Measurements from ENCODE around the gene TBC1D7. TPM values are rescaled to one million over a fixed set of nuclear protein-coding genes. Genes with fewer than 3 reads are reported as not detected.

Gene TBC1D7
- total RNA-seq, 1 donor = 23.7 TPM

GRCh38 chr6:13296536-13296997 is 31.8 kb downstream of the TBC1D7 start:
- no peak for DNase-seq (ENCODE audit: low read depth)
- no peak overlapping the region for H3K4me3 ChIP-seq (ENCODE audit: low read depth, low read length)
- TF ChIP-seq CTCF (IDR thresholded peaks at IDR 0.05; ENCODE audit: insufficient read depth, low read depth, low read length) = no peak

GRCh38 chr6:13295576-13295975 is 32.8 kb downstream of the TBC1D7 start:
- H3K4me3 ChIP-seq (ENCODE audit: low read depth, low read length) = no peak overlapping the region
- no peak for TF ChIP-seq CTCF (IDR thresholded peaks at IDR 0.05; ENCODE audit: insufficient read depth, low read depth, low read length)
- DNase-seq (ENCODE audit: low read depth) = no peak

GRCh38 chr6:13294499-13295069 is 33.8 kb downstream of the TBC1D7 start:
- TF ChIP-seq CTCF (IDR thresholded peaks at IDR 0.05; ENCODE audit: insufficient read depth, low read depth, low read length) = no peak
- no peak for DNase-seq (ENCODE audit: low read depth)
- H3K4me3 ChIP-seq (ENCODE audit: low read depth, low read length) = no peak overlapping the region

- DNase-seq (ENCODE audit: low read depth) = no peak
- H3K4me3 ChIP-seq (ENCODE audit: low read depth, low read length) = no peak overlapping the region
- no peak for TF ChIP-seq CTCF (IDR thresholded peaks at IDR 0.05; ENCODE audit: insufficient read depth, low read depth, low read length)
These were observed 35.6 kb downstream of the TBC1D7 start for GRCh38 chr6:13292774-13293173.

- no peak overlapping the region for H3K4me3 ChIP-seq (ENCODE audit: low read depth, low read length)
- no peak for DNase-seq (ENCODE audit: low read depth)
- TF ChIP-seq CTCF (IDR thresholded peaks at IDR 0.05; ENCODE audit: insufficient read depth, low read depth, low read length) = no peak
These were observed 38.0 kb downstream of the TBC1D7 start for GRCh38 chr6:13290335-13290734.

- no peak for TF ChIP-seq CTCF (IDR thresholded peaks at IDR 0.05; ENCODE audit: insufficient read depth, low read depth, low read length)
- DNase-seq (ENCODE audit: low read depth) = peak; percentile 28
- H3K4me3 ChIP-seq (ENCODE audit: low read depth, low read length) = no peak overlapping the region
These were observed 38.5 kb downstream of the TBC1D7 start for GRCh38 chr6:13289789-13290318.

- no peak for TF ChIP-seq CTCF (IDR thresholded peaks at IDR 0.05; ENCODE audit: insufficient read depth, low read depth, low read length)
- DNase-seq (ENCODE audit: low read depth) = no peak
- H3K4me3 ChIP-seq (ENCODE audit: low read depth, low read length) = no peak overlapping the region
These were observed 39.4 kb downstream of the TBC1D7 start for GRCh38 chr6:13288969-13289391.

Measured in fibroblast of villous mesenchyme (primary cell).